IMR-90 (cell line): ENCODE measurements around the gene SRGAP3. TPM values are rescaled to one million over a fixed set of nuclear protein-coding genes. Genes with fewer than 3 reads are reported as not detected.

Experiments
- ATAC-seq: fragments of 200-7000 bp; cut with Tn5 transposase; 2 replicates; pipeline ENCODE4 v1.9.1; 2020; ENCODE audit warnings: low read depth, mild to moderate bottlenecking, moderate library complexity
- BruUV-seq: library from RNA; stranded (reverse); fragments of 400-500 nt; replicated peaks from 2 replicates; lab custom pipeline; 2021; lab: Mats Ljungman, UMichigan
- CTCF ChIA-PET: fragments of 300-600 bp; formaldehyde crosslinking; extraction: SDS; loops from one replicate; lab custom pipeline; 2021; ENCODE audit warnings: antibody characterized with exemption; lab: Yijun Ruan, JAX
- POLR2A ChIA-PET: fragments of 300-600 bp; sonication (Branson Sonifier 250); formaldehyde crosslinking; loops from one replicate; lab custom pipeline; 2022; ENCODE audit warnings: antibody characterized with exemption; ENCODE audit not compliant: unreplicated experiment; lab: Charles Lee
- DNase-seq: peaks from one replicate; pipeline ENCODE4 v3.0.0; 2013
- H2AFZ ChIP-seq: replicated peaks from 2 replicates; pipeline ENCODE3; 2013; ENCODE audit warnings: low read length, mild to moderate bottlenecking; ENCODE audit not compliant: poor library complexity
- H2AK5ac ChIP-seq: 2 replicates; pipeline ENCODE4 v1.6.1; 2013; ENCODE audit warnings: low read depth, low read length, inconsistent platforms
- H2AK9ac ChIP-seq: replicated peaks from 2 replicates; pipeline ENCODE3; 2013; ENCODE audit warnings: mild to moderate bottlenecking, low read depth, low read length, moderate library complexity; ENCODE audit not compliant: poor library complexity
- H2BK120ac ChIP-seq: 2 replicates; pipeline ENCODE4 v1.6.1; 2013; ENCODE audit warnings: low read depth, low read length, inconsistent platforms
- H2BK15ac ChIP-seq: 3 replicates; pipeline ENCODE4 v1.6.1; 2013; ENCODE audit warnings: low read depth, low read length, inconsistent platforms
- H2BK20ac ChIP-seq: 2 replicates; pipeline ENCODE4 v1.6.1; 2013; ENCODE audit warnings: low read depth, mild to moderate bottlenecking, inconsistent platforms, low read length, moderate library complexity
- H2BK5ac ChIP-seq: 2 replicates; pipeline ENCODE4 v1.6.1; 2013; ENCODE audit warnings: mild to moderate bottlenecking, low read depth, low read length, inconsistent platforms; ENCODE audit not compliant: poor library complexity, severe bottlenecking
- H3K14ac ChIP-seq: replicated peaks from 2 replicates; pipeline ENCODE4 v1.6.1; 2013; ENCODE audit warnings: low read depth, low read length, inconsistent platforms
- H3K18ac ChIP-seq: 2 replicates; pipeline ENCODE4 v1.6.1; 2013; ENCODE audit warnings: low read depth, low read length, control low read depth
- H3K23ac ChIP-seq: 2 replicates; pipeline ENCODE4 v1.6.1; 2013; ENCODE audit warnings: low read depth, low read length, inconsistent platforms
- H3K27ac ChIP-seq: 2 replicates; pipeline ENCODE4 v1.5.1; 2013; ENCODE audit warnings: mild to moderate bottlenecking, control low read depth, low read length; ENCODE audit not compliant: insufficient read depth
- H3K27me3 ChIP-seq: 2 replicates; pipeline ENCODE4 v1.6.1; 2013; ENCODE audit warnings: low read length; ENCODE audit not compliant: control insufficient read depth, insufficient read depth
- H3K36me3 ChIP-seq: 2 replicates; pipeline ENCODE4 v1.6.1; 2013; ENCODE audit warnings: low read length, mixed read lengths; ENCODE audit not compliant: control insufficient read depth, insufficient read depth
- H3K4ac ChIP-seq: 2 replicates; pipeline ENCODE4 v1.6.1; 2013; ENCODE audit warnings: low read depth, low read length, inconsistent platforms
- H3K4me1 ChIP-seq: 2 replicates; pipeline ENCODE4 v1.6.1; 2013; ENCODE audit warnings: low read length, mixed read lengths; ENCODE audit not compliant: control insufficient read depth, insufficient read depth
- H3K4me2 ChIP-seq: 2 replicates; pipeline ENCODE4 v1.6.1; 2013; ENCODE audit warnings: low read depth, mild to moderate bottlenecking, control low read depth, low read length, moderate library complexity
- H3K4me3 ChIP-seq: 2 replicates; pipeline ENCODE4 v1.5.1; 2013; ENCODE audit warnings: low read depth, mild to moderate bottlenecking, control low read depth, low read length, moderate library complexity; ENCODE audit not compliant: insufficient read depth
- H3K56ac ChIP-seq: 2 replicates; pipeline ENCODE4 v1.6.1; 2013; ENCODE audit warnings: low read length, inconsistent platforms; ENCODE audit not compliant: insufficient read depth; ENCODE audit errors: extremely low read depth
- H3K79me1 ChIP-seq, 2 experiments: 2 replicates each; pipeline ENCODE4 v1.6.1; 2013; ENCODE audit warnings: low read length in 2 of 2, inconsistent platforms in 1 of 2, low read depth in 1 of 2
- H3K9ac ChIP-seq: 2 replicates; pipeline ENCODE4 v1.6.1; 2013; ENCODE audit warnings: low read depth, low read length, control low read depth
- H3K9me1 ChIP-seq: 2 replicates; pipeline ENCODE4 v1.6.1; 2013; ENCODE audit warnings: low read length, inconsistent platforms; ENCODE audit not compliant: insufficient read depth
- H3K9me3 ChIP-seq: 2 replicates; pipeline ENCODE4 v1.6.1; 2013; ENCODE audit warnings: low read length; ENCODE audit not compliant: control insufficient read depth, insufficient read depth
- H4K20me1 ChIP-seq: 2 replicates; pipeline ENCODE4 v1.6.1; 2013; ENCODE audit warnings: low read length, inconsistent platforms; ENCODE audit not compliant: insufficient read depth
- H4K5ac ChIP-seq: 2 replicates; pipeline ENCODE4 v1.6.1; 2013; ENCODE audit warnings: mild to moderate bottlenecking, low read depth, low read length, control low read depth
- H4K8ac ChIP-seq, 2 experiments: 2 replicates each; pipeline ENCODE4 v1.6.1; 2013; ENCODE audit warnings: low read depth in 2 of 2, low read length in 2 of 2, control low read depth in 1 of 2, inconsistent platforms in 1 of 2
- H4K91ac ChIP-seq: 2 replicates; pipeline ENCODE4 v1.6.1; 2013; ENCODE audit warnings: low read depth, low read length, inconsistent platforms; ENCODE audit not compliant: insufficient read depth
- BHLHE40 ChIP-seq: fragments of 150-350 bp; IDR thresholded peaks from 2 replicates; pipeline ENCODE4 v1.6.1; 2016; ENCODE audit warnings: mild to moderate bottlenecking, low read depth, low read length
- CHD1 ChIP-seq: IDR thresholded peaks from 2 replicates; pipeline ENCODE4 v1.6.1; 2012; ENCODE audit warnings: low read depth, low read length, improper control_type of control experiment
- FOS ChIP-seq: fragments of 150-350 bp; IDR thresholded peaks from 2 replicates; pipeline ENCODE4 v1.6.1; 2016; ENCODE audit warnings: low read depth, low read length
- MAFK ChIP-seq: IDR thresholded peaks from 2 replicates; pipeline ENCODE4 v1.6.1; 2012; ENCODE audit warnings: low read depth, low read length, improper control_type of control experiment
- MAZ ChIP-seq: IDR thresholded peaks from 2 replicates; pipeline ENCODE4 v1.6.1; 2012; ENCODE audit warnings: low read depth, mild to moderate bottlenecking, low read length, improper control_type of control experiment, moderate library complexity, borderline replicate concordance
- RAD21 ChIP-seq: IDR thresholded peaks from 2 replicates; pipeline ENCODE4 v1.6.1; 2012; ENCODE audit warnings: low read length, improper control_type of control experiment
- RCOR1 ChIP-seq: IDR thresholded peaks from 2 replicates; pipeline ENCODE4 v1.6.1; 2012; ENCODE audit warnings: mild to moderate bottlenecking, low read length, improper control_type of control experiment; ENCODE audit not compliant: insufficient replicate concordance
- USF2 ChIP-seq: fragments of 150-350 bp; IDR thresholded peaks from 2 replicates; pipeline ENCODE4 v1.6.1; 2017; ENCODE audit warnings: mild to moderate bottlenecking, antibody characterized with exemption, low read length, low read depth
- WGBS, 2 experiments: methylation state at CpG; one replicate each; pipeline versions ENCODE4 v1.1.5 to v1.1.7; 2013; ENCODE audit warnings: missing lambda C conversion rate in 2 of 2; ENCODE audit not compliant: insufficient read length in 1 of 2; ENCODE audit errors: extremely low coverage in 2 of 2; 5-methylcytosine and 5-hydroxymethylcytosine counted together
- dilution Hi-C: fragments of 300-500 bp; cut with HindIII; formaldehyde crosslinking; loops from one replicate; pipeline ENCODE4 v1.14.3; 2018; ENCODE audit warnings: low sequenced_read_pairs; ENCODE audit not compliant: unreplicated experiment
- in situ Hi-C: fragments of 300-500 bp; cut with MboI; formaldehyde crosslinking; loops from 3 replicates; pipeline ENCODE4 v1.14.3; 2019; ENCODE audit warnings: low sequenced_read_pairs, inconsistent platforms, mixed read lengths
- intact Hi-C: fragments of 100-400 bp; cut with micrococcal nuclease; formaldehyde crosslinking; loops from 2 replicates; pipeline ENCODE4 v1.10.0; 2022
- polyA plus RNA-seq, 3 experiments: library from polyadenylated mRNA; depleted of rRNA; stranded (reverse); fragments of >200 nt; gene quantifications; 2 replicates each; pipeline ENCODE4 v1.2.3, GENCODE V29; 2012; ENCODE audit warnings: low replicate concordance in 1 of 3
- total RNA-seq: library from RNA; depleted of rRNA; stranded (reverse); fragments of >200 nt; gene quantifications from 2 replicates; pipeline ENCODE4 v1.2.3, GENCODE V29; 2012

SRGAP3 gene
- total and polyA plus RNA-seq, 2 of the 4 experiments (the other 2 are of a cell fraction) = 0.68 to 1.4 TPM

GRCh38 chr3:9009976-9010545 is 239.4 kb downstream of the SRGAP3 start:
- Histone ChIP-seq H3K79me1 (no peaks in the 10 kb centered on the region), H4K8ac (no peak overlapping the region), H4K5ac (no peak overlapping the region), H3K36me3 (no peaks in the 10 kb centered on the region), H2AK9ac (no peak overlapping the region), H2BK120ac (no peak overlapping the region), H3K18ac (no peak overlapping the region), H3K14ac (no peak overlapping the region), H4K20me1 (no peaks in the 10 kb centered on the region), H2AK5ac (no peak overlapping the region), H3K9me3 (no peaks in the 10 kb centered on the region), H3K27me3 (peaks cover 5% of the 10 kb centered on the region; the same call in 1 of the 2 replicates), H2BK15ac (no peak overlapping the region), H3K27ac (no peak overlapping the region), H3K4me2 (no peak overlapping the region), H3K9ac (no peak overlapping the region), H4K91ac (no peak overlapping the region), H3K4ac (no peak overlapping the region), H3K4me3 (no peak overlapping the region), H2BK5ac (no peak overlapping the region), H3K56ac (no peak overlapping the region), H3K4me1 (no peaks in the 10 kb centered on the region), H2BK20ac (no peak overlapping the region), H3K9me1 (no peaks in the 10 kb centered on the region), H3K23ac (no peak overlapping the region), H2AFZ (no peak overlapping the region)
- ATAC-seq = no peak
- POLR2A ChIA-PET = no interaction called here
- dilution Hi-C loops (no loop called here), intact Hi-C loops (no loop called here), in situ Hi-C loops (no loop called here)
- CTCF ChIA-PET = interaction anchor here (0.7 kb wide), 1 partner anchor 22 kb away, joined by 4 read pairs; no protein-coding TSS in a partner anchor
- no peak for DNase-seq
- TF ChIP-seq CHD1 (no peak), RCOR1 (no peak), MAZ (no peak), RAD21 (no peak), USF2 (no peak), MAFK (no peak), BHLHE40 (no peak), FOS (no peak)
- WGBS, 2 experiments = 80% methylated on average over 1 of the region's 11 CpGs; no CpG with 5 or more reads in 1 of the 2 experiments
- BruUV-seq = no TSS peak
